ENCODE measurements around the gene MOK. TPM values are rescaled to one million over a fixed set of nuclear protein-coding genes. Genes with fewer than 3 reads are reported as not detected.
A peak's percentile ranks its signal among the peaks of the same experiment; 100 is the strongest.

The MOK gene
- total RNA-seq, 1 experiment from 2014 or later, result 2.0 TPM

DNA sequence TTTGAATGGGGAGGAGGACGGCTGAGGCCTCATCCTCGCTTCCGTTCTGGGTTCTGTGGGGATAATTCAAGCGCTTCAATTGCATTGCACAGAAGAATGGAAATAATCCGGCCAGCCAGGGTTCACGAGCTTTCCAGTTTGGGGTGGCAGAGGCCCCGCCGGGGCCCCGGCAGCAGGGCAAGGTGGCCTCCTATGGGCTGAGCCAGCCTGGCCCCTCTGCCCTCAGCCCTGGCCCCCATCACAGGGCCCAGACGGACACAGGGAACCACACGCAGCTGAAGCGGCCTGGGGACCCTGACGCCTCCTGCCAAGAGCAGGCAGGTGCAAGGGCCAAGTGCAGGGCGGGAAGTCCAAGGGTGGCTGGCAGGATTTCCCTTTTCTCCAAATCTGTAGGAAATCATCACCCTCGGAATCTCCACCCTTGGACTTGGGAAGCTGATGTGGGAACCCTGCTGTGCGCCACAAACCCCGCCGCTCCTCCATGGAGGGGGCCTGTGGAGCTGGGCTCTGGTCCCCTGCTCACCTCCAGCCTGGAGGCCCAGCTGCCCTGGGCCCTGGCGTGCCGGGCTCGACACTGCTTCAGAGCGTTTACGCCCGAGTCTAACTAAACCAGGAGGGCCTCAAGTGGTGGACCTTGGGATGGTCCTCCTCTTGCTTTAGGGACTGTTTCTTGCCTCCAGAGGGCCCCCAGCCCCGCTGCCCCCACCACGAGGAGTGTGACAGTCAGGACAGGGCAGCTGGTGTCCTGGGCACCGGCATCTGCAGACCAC, 78.4 kb downstream of the MOK start (continued):
- TF ChIP-seq, protein P1, sequence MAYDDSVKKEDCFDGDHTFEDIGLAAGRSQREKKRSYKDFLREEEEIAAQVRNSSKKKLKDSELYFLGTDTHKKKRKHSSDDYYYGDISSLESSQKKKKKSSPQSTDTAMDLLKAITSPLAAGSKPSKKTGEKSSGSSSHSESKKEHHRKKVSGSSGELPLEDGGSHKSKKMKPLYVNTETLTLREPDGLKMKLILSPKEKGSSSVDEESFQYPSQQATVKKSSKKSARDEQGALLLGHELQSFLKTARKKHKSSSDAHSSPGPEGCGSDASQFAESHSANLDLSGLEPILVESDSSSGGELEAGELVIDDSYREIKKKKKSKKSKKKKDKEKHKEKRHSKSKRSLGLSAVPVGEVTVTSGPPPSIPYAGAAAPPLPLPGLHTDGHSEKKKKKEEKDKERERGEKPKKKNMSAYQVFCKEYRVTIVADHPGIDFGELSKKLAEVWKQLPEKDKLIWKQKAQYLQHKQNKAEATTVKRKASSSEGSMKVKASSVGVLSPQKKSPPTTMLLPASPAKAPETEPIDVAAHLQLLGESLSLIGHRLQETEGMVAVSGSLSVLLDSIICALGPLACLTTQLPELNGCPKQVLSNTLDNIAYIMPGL (CRISPR knock-in tag; IDR thresholded peaks at IDR 0.05), result no peak
- TF ChIP-seq ZMAT4 (CRISPR knock-in tag; IDR thresholded peaks at IDR 0.05) (no peak), ZBTB21 (CRISPR knock-in tag; IDR thresholded peaks at IDR 0.05; ENCODE audit: borderline replicate concordance) (no peak), ELF4 (CRISPR knock-in tag; IDR thresholded peaks at IDR 0.05; ENCODE audit: low read depth) (no peak)

- Mint-ChIP-seq H3K9me3 (no peaks in the 10 kb centered on the region), H3K36me3 (peaks cover 10% of the 10 kb centered on the region), H3K4me3 (no peak overlapping the region), H3K27ac (peak overlapping the region; percentile 66; the same call in 1 of the 2 replicates), H3K27me3 (ENCODE audit: low read depth) (no peaks in the 10 kb centered on the region), H3K4me1 (peaks cover 15% of the 10 kb centered on the region)
- ChIA-PET CTCF (no interaction called here), POLR2A (no interaction called here)
- no peak for DNase-seq (ENCODE audit: low spot score)
- ATAC-seq, result no peak
- TF ChIP-seq, protein P2, sequence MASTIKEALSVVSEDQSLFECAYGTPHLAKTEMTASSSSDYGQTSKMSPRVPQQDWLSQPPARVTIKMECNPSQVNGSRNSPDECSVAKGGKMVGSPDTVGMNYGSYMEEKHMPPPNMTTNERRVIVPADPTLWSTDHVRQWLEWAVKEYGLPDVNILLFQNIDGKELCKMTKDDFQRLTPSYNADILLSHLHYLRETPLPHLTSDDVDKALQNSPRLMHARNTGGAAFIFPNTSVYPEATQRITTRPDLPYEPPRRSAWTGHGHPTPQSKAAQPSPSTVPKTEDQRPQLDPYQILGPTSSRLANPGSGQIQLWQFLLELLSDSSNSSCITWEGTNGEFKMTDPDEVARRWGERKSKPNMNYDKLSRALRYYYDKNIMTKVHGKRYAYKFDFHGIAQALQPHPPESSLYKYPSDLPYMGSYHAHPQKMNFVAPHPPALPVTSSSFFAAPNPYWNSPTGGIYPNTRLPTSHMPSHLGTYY (CRISPR knock-in tag; IDR thresholded peaks at IDR 0.05), result no peak
- no peak for TF ChIP-seq GRHL2 (CRISPR knock-in tag; IDR thresholded peaks at IDR 0.05; ENCODE audit: insufficient replicate concordance, severe bottlenecking)
- no peak for TF ChIP-seq ZNF671 (CRISPR knock-in tag; IDR thresholded peaks at IDR 0.05)
- TF ChIP-seq AFF4 (CRISPR knock-in tag; IDR thresholded peaks at IDR 0.05; ENCODE audit: borderline replicate concordance), result no peak
- no peak for TF ChIP-seq ATF2 (CRISPR knock-in tag; IDR thresholded peaks at IDR 0.05; ENCODE audit: borderline replicate concordance, low read depth)
- TF ChIP-seq PREB (CRISPR knock-in tag; IDR thresholded peaks at IDR 0.05; ENCODE audit: borderline replicate concordance), result no peak
- TF ChIP-seq ETV6 (CRISPR knock-in tag; IDR thresholded peaks at IDR 0.05), result no peak
- no peak for TF ChIP-seq ZNF416 (CRISPR knock-in tag; IDR thresholded peaks at IDR 0.05)
- TF ChIP-seq ELF4 (CRISPR knock-in tag; IDR thresholded peaks at IDR 0.05; ENCODE audit: low read depth), result no peak
- TF ChIP-seq, protein P3, sequence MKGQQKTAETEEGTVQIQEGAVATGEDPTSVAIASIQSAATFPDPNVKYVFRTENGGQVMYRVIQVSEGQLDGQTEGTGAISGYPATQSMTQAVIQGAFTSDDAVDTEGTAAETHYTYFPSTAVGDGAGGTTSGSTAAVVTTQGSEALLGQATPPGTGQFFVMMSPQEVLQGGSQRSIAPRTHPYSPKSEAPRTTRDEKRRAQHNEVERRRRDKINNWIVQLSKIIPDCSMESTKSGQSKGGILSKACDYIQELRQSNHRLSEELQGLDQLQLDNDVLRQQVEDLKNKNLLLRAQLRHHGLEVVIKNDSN (CRISPR knock-in tag; IDR thresholded peaks at IDR 0.05), result no peak
- TF ChIP-seq, protein P4, sequence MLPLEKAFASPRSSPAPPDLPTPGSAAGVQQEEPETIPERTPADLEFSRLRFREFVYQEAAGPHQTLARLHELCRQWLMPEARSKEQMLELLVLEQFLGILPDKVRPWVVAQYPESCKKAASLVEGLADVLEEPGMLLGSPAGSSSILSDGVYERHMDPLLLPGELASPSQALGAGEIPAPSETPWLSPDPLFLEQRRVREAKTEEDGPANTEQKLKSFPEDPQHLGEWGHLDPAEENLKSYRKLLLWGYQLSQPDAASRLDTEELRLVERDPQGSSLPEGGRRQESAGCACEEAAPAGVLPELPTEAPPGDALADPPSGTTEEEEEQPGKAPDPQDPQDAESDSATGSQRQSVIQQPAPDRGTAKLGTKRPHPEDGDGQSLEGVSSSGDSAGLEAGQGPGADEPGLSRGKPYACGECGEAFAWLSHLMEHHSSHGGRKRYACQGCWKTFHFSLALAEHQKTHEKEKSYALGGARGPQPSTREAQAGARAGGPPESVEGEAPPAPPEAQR (CRISPR knock-in tag; IDR thresholded peaks at IDR 0.05), result no peak
- TF ChIP-seq ZBTB21 (CRISPR knock-in tag; IDR thresholded peaks at IDR 0.05; ENCODE audit: borderline replicate concordance), result no peak
- no peak for TF ChIP-seq ZNF121 (CRISPR knock-in tag; IDR thresholded peaks at IDR 0.05)
- TF ChIP-seq CBFB (CRISPR knock-in tag; IDR thresholded peaks at IDR 0.05; ENCODE audit: low read depth), result no peak
- TF ChIP-seq E2F5 (CRISPR knock-in tag; IDR thresholded peaks at IDR 0.05), result no peak
- TF ChIP-seq MYBL2 (CRISPR knock-in tag; IDR thresholded peaks at IDR 0.05), result no peak
Observed at GRCh38 chr14:102225936-102226335, 79.0 kb downstream of the MOK start.

All from WTC11 (cell line).